ENCODE measurements around the gene DAND5. TPM values are rescaled to one million over a fixed set of nuclear protein-coding genes. Genes with fewer than 3 reads are reported as not detected.

DAND5 gene
- polyA plus RNA-seq, 2 of the 4 experiments (the other 2 are of a cell fraction), result 0.12 to 0.21 TPM

DNA sequence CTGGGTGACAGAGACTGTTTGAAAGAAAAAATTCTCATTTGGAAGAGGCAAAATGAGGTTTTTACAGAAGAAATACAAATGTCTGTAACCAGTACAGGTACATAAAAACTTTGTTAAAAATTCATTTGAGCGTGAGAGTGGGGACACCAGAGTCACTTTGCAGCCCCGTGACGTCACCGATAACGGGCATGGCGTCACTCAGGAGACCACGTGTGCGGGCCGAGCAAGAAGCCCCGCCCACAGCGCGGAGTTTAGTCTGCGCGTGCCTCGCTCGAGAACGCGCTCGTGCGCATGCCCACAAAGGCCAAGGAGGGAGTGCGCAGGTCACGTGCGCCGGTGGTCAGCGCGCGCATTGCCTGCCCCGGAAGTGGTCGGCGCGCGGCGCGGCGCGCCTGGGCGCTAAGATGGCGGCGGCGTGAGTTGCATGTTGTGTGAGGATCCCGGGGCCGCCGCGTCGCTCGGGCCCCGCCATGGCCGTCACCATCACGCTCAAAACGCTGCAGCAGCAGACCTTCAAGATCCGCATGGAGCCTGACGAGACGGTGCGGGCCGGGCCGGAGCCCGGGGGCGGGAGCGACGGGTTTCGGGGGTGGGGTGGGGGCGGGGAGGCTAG lies 23.8 kb upstream of the DAND5 start, which contains the start of gene RAD23A (continued):
- no peak for TF ChIP-seq RAD21 (conservative IDR thresholded peaks at IDR 0.05 in 1 of 2, IDR thresholded peaks at IDR 0.05 in 1 of 2)
- TF ChIP-seq, protein P1, sequence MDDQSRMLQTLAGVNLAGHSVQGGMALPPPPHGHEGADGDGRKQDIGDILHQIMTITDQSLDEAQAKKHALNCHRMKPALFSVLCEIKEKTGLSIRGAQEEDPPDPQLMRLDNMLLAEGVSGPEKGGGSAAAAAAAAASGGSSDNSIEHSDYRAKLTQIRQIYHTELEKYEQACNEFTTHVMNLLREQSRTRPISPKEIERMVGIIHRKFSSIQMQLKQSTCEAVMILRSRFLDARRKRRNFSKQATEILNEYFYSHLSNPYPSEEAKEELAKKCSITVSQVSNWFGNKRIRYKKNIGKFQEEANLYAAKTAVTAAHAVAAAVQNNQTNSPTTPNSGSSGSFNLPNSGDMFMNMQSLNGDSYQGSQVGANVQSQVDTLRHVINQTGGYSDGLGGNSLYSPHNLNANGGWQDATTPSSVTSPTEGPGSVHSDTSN (IDR thresholded peaks at IDR 0.05), result peak; percentile 85

DNA sequence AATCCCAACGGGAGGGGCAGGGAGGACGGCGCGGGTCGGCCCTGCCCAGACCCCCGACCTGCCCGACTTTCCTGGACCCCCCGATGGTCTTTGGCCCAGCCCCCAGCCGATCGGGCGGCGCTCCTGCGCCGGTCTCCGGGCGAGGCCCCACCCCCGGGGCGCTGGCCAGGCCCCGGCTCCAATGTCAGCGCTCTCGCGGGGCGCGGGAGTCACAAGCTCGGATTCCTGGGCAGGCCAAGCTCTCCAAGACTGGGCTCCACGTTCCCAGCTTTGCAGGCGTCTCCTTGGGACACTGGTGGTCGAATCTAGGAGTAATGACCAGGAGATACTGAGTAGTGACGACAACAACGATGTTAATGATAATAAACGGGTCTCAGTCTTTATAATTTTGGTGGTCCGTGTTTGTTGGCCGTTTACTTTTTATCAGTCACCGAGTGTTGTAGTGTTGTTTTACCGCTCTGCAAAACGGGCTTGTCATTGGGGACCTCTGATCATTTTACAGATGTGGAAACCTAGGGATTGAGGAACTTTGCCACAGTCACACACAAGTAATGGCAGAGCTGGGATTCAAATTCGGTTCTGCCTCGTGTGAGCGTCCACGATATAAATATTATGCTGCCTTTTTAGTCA lies 23.2 kb upstream of the DAND5 start:
- ChIA-PET CTCF (interaction anchor here (2.7 kb wide), 1 partner anchor 19 kb away, joined by 10 read pairs; no protein-coding TSS in a partner anchor), POLR2A (interaction anchor here (0.6 to 0.9 kb wide), 2 partner anchors 8 to 10 kb away, joined by 3 read pairs; partner anchors contain the start of gene CALR)
- FAIRE-seq (no peak), DNase-seq (ENCODE audit: low read depth in 1 of 2, low spot score in 1 of 2) (peak in 1 of 2 experiments; percentile 67), ATAC-seq (peak; percentile 68 to 85)
- Histone ChIP-seq H3K4me1 (peaks cover 13% of the 10 kb centered on the region; the same call in 2 of the 3 replicates), H3K4me2 (peak overlapping the region; percentile 97), H3K4me3 (peak overlapping the region; percentile 95), H3K9me3 (no peaks in the 10 kb centered on the region), H3K27ac (peak overlapping the region; percentile 98 to 100)
- under 1% methylated on average over 22 of the region's 40 CpGs for WGBS (ENCODE audit: missing lambda C conversion rate)
- TF ChIP-seq, protein P2, sequence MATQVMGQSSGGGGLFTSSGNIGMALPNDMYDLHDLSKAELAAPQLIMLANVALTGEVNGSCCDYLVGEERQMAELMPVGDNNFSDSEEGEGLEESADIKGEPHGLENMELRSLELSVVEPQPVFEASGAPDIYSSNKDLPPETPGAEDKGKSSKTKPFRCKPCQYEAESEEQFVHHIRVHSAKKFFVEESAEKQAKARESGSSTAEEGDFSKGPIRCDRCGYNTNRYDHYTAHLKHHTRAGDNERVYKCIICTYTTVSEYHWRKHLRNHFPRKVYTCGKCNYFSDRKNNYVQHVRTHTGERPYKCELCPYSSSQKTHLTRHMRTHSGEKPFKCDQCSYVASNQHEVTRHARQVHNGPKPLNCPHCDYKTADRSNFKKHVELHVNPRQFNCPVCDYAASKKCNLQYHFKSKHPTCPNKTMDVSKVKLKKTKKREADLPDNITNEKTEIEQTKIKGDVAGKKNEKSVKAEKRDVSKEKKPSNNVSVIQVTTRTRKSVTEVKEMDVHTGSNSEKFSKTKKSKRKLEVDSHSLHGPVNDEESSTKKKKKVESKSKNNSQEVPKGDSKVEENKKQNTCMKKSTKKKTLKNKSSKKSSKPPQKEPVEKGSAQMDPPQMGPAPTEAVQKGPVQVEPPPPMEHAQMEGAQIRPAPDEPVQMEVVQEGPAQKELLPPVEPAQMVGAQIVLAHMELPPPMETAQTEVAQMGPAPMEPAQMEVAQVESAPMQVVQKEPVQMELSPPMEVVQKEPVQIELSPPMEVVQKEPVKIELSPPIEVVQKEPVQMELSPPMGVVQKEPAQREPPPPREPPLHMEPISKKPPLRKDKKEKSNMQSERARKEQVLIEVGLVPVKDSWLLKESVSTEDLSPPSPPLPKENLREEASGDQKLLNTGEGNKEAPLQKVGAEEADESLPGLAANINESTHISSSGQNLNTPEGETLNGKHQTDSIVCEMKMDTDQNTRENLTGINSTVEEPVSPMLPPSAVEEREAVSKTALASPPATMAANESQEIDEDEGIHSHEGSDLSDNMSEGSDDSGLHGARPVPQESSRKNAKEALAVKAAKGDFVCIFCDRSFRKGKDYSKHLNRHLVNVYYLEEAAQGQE (IDR thresholded peaks at IDR 0.05), result peak; percentile 77
- TF ChIP-seq ZFP36 (IDR thresholded peaks at IDR 0.05; ENCODE audit: borderline replicate concordance, partially characterized antibody) (no peak), CHD2 (IDR thresholded peaks at IDR 0.05; ENCODE audit: low read length, partially characterized antibody) (peak; percentile 81)

DNA sequence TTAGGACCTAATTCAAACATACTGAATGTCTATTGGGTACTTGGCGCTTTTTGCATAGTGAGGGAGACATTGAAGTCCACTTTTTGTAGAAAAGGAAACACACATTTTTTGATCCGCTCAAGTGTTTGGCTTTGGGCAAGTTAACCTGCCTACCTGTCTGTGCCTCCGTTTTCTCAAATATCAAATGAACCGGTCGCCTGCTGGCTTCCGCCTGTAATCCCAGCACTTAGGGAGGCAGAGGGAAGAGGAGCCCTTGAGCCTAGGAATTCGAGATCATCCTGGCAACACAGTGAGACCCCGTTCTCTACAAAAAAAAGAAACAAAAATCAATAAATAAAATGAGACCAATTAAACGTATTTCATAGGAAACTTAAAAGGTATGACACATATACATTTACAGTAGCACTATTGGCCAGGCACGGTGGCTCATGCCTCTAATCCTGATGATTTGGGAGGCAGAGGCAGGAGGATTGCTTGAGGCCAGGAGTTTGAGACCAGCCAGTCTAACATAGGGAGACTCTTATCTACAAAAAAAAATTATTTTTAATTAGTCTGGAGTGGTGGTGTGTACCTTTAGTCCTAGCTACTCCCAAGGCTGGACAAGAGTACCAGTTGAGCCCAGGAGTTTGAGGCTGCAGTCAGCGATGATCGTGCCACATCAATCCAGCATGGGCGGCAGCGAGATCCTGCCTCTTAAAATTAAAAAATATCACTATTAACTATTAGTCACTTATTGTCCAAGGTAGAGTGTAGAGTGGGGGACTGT lies 22.5 kb upstream of the DAND5 start:
- WGBS (ENCODE audit: missing lambda C conversion rate), result 57% methylated on average over 14 of the region's 14 CpGs
- H3K4me2 ChIP-seq, result peak overlapping the region; percentile 97
- ChIA-PET CTCF (interaction anchor here (1.3 to 2.7 kb wide), 2 partner anchors 18 to 147 kb away, joined by 3 to 10 read pairs; no protein-coding TSS in a partner anchor), POLR2A (interaction anchor here (0.6 to 0.9 kb wide), 2 partner anchors 9 to 10 kb away, joined by 3 read pairs; partner anchors contain the start of gene CALR)
- DNase-seq (ENCODE audit: low read depth in 1 of 2, low spot score in 1 of 2) (no peak), ATAC-seq (no peak), FAIRE-seq (no peak)
- no peaks in the 10 kb centered on the region for H3K9me3 ChIP-seq
- H3K27ac ChIP-seq, result peak overlapping the region; percentile 98 to 100
- peak overlapping the region; percentile 95 for H3K4me3 ChIP-seq
- H3K4me1 ChIP-seq, result peaks cover 13% of the 10 kb centered on the region; the same call in 2 of the 3 replicates
- TF ChIP-seq, protein P3, sequence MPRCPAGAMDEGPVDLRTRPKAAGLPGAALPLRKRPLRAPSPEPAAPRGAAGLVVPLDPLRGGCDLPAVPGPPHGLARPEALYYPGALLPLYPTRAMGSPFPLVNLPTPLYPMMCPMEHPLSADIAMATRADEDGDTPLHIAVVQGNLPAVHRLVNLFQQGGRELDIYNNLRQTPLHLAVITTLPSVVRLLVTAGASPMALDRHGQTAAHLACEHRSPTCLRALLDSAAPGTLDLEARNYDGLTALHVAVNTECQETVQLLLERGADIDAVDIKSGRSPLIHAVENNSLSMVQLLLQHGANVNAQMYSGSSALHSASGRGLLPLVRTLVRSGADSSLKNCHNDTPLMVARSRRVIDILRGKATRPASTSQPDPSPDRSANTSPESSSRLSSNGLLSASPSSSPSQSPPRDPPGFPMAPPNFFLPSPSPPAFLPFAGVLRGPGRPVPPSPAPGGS (IDR thresholded peaks at IDR 0.05), result no peak
- TF ChIP-seq, protein P4, sequence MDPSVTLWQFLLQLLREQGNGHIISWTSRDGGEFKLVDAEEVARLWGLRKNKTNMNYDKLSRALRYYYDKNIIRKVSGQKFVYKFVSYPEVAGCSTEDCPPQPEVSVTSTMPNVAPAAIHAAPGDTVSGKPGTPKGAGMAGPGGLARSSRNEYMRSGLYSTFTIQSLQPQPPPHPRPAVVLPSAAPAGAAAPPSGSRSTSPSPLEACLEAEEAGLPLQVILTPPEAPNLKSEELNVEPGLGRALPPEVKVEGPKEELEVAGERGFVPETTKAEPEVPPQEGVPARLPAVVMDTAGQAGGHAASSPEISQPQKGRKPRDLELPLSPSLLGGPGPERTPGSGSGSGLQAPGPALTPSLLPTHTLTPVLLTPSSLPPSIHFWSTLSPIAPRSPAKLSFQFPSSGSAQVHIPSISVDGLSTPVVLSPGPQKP (IDR thresholded peaks at IDR 0.05; ENCODE audit: low read depth, low read length), result no peak
- TF ChIP-seq GATA3 (IDR thresholded peaks at IDR 0.05; ENCODE audit: borderline replicate concordance) (no peak), PHF8 (IDR thresholded peaks at IDR 0.05; ENCODE audit: borderline replicate concordance, low read depth) (no peak), EHMT2 (IDR thresholded peaks at IDR 0.05; ENCODE audit: low read depth) (no peak), HOXA7 (CRISPR knock-in tag; IDR thresholded peaks at IDR 0.05) (no peak), HOXB5 (CRISPR knock-in tag; IDR thresholded peaks at IDR 0.05) (no peak), RAD21 (conservative IDR thresholded peaks at IDR 0.05 in 1 of 2, IDR thresholded peaks at IDR 0.05 in 1 of 2) (no peak), EP300 (IDR thresholded peaks at IDR 0.05) (no peak), JUNB (IDR thresholded peaks at IDR 0.05) (no peak), RNF2 (IDR thresholded peaks at IDR 0.05; ENCODE audit: borderline replicate concordance, low read depth) (no peak), ZNF302 (CRISPR knock-in tag; IDR thresholded peaks at IDR 0.05) (no peak), HOXB13 (CRISPR knock-in tag; IDR thresholded peaks at IDR 0.05; ENCODE audit: low read depth) (no peak), MAZ (IDR thresholded peaks at IDR 0.05; ENCODE audit: borderline replicate concordance, low read depth, low read length) (no peak), MAFK (IDR thresholded peaks at IDR 0.05; ENCODE audit: partially characterized antibody) (no peak), NPAS2 (CRISPR knock-in tag; IDR thresholded peaks at IDR 0.05; ENCODE audit: borderline replicate concordance) (no peak)
- TF ChIP-seq, protein P5, sequence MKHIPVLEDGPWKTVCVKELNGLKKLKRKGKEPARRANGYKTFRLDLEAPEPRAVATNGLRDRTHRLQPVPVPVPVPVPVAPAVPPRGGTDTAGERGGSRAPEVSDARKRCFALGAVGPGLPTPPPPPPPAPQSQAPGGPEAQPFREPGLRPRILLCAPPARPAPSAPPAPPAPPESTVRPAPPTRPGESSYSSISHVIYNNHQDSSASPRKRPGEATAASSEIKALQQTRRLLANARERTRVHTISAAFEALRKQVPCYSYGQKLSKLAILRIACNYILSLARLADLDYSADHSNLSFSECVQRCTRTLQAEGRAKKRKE (CRISPR knock-in tag; IDR thresholded peaks at IDR 0.05; ENCODE audit: low read depth), result no peak
- TF ChIP-seq, protein P6, sequence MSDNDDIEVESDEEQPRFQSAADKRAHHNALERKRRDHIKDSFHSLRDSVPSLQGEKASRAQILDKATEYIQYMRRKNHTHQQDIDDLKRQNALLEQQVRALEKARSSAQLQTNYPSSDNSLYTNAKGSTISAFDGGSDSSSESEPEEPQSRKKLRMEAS (IDR thresholded peaks at IDR 0.05), result no peak

All from A549 (cell line).